Lung (tissue), 12 donors: ENCODE results near the gene JADE3. TPM values are rescaled to one million over a fixed set of nuclear protein-coding genes. Genes with fewer than 3 reads are reported as not detected.

ENCODE experiments used
- ATAC-seq: fragments of 200-7000 bp; cut with Tn5 transposase; one replicate; pipeline ENCODE4 v1.9.1; 2020; ENCODE audit warnings: moderate number of reproducible peaks; ENCODE audit not compliant: insufficient read depth, low FRiP score
- DNase-seq, 3 donors: peaks; one replicate each; pipeline ENCODE4 v3.0.0-alpha.2; 2013 to 2017
- H3K27ac ChIP-seq, 2 donors: one replicate each; pipeline ENCODE4 v1.5.1; 2013; ENCODE audit warnings: mild to moderate bottlenecking in 2 of 2, moderate library complexity in 2 of 2, control low read depth in 1 of 2, inconsistent platforms in 1 of 2, low read depth in 1 of 2, low read length in 1 of 2
- H3K27me3 ChIP-seq, 3 donors: one replicate each; pipeline ENCODE4 v1.5.1; 2013; ENCODE audit warnings: low read length in 2 of 3; ENCODE audit not compliant: control insufficient read depth in 3 of 3, insufficient read depth in 3 of 3
- H3K36me3 ChIP-seq, 4 donors: one replicate each; pipeline ENCODE4 v1.5.1; 2013; ENCODE audit warnings: low read length in 4 of 4, mild to moderate bottlenecking in 1 of 4, moderate library complexity in 1 of 4; ENCODE audit not compliant: control insufficient read depth in 4 of 4, insufficient read depth in 4 of 4
- H3K4me1 ChIP-seq, 5 donors: one replicate each; pipeline ENCODE4 v1.5.1; 2013; ENCODE audit warnings: low read length in 5 of 5, mild to moderate bottlenecking in 2 of 5, moderate library complexity in 1 of 5; ENCODE audit not compliant: control insufficient read depth in 5 of 5, insufficient read depth in 5 of 5
- H3K4me3 ChIP-seq: one replicate; pipeline ENCODE4 v1.5.1; 2013; ENCODE audit warnings: mild to moderate bottlenecking, control low read depth, moderate library complexity
- H3K9ac ChIP-seq, 2 donors: one replicate each; pipeline ENCODE4 v1.5.1; 2013; ENCODE audit warnings: low read length in 2 of 2, control low read depth in 1 of 2; ENCODE audit not compliant: insufficient read depth in 1 of 2
- H3K9me3 ChIP-seq, 4 donors: one replicate each; pipeline ENCODE4 v1.5.1; 2013; ENCODE audit warnings: low read length in 3 of 4, mild to moderate bottlenecking in 1 of 4, moderate library complexity in 1 of 4; ENCODE audit not compliant: control insufficient read depth in 4 of 4, insufficient read depth in 3 of 4
- WGBS, 2 donors: extraction: QIAGEN DNeasy Blood & Tissue Kit; methylation state at CpG; one replicate each; pipeline ENCODE4 v1.1.7; 2013; 5-methylcytosine and 5-hydroxymethylcytosine counted together
- polyA plus RNA-seq, 2 donors: library from polyadenylated mRNA; stranded (reverse); fragments of 200-250 nt; gene quantifications; one replicate each; pipeline ENCODE4 v1.2.1, GENCODE V29; 2013
- total RNA-seq, 2 donors: library from RNA; depleted of rRNA in 1 of 2; stranded (reverse); fragments of >200 nt in 1 of 2; gene quantifications; one replicate each; pipeline ENCODE4 v1.2.1, GENCODE V29; 2014 to 2021
- TF ChIP-seq, protein P1 (sequence below): IDR thresholded peaks from 2 replicates; pipeline ENCODE4 v1.5.1; 2012; ENCODE audit warnings: mild to moderate bottlenecking; ENCODE audit errors: control extremely low read depth, extremely low read depth
- donor health status: control.
- donor health status: control.
- donor health status: Bipolar disorder and iron deficiency.
- donor health status: healthy.
- donor health status: DM: yes; HTN: yes; CAD: no.

JADE3 gene
- total and polyA plus RNA-seq, 4 donors, result 2.9 to 13.9 (median 5.8) TPM

DNA sequence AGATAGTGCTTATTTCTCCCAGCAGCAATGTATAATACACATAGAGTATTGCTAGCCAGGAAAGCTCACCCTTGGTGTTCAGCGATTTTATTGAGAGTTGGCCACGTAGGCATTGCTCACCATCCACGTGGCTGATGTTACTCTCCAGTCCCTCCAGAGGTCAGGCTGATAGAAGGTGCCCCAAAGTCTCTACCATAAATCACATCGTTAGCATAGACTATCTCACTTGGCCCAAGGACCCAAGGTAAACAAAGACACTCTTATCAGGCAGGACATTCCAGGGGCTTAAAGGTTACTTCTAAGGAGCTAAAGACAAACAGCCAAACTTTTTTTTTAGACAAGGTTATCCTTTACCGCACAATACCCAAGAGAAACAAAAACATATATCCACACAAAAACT lies 135.8 kb downstream of the JADE3 start:
- DNase-seq, result no peak
- H3K9me3 ChIP-seq, result peaks cover 0 to 2% (median 0%) of the 10 kb centered on the region in 4 donors
- H3K27ac ChIP-seq, result no peak overlapping the region
- peaks cover 0 to 8% (median 0%) of the 10 kb centered on the region in 3 donors for H3K27me3 ChIP-seq
- no peaks in the 10 kb centered on the region for H3K36me3 ChIP-seq
- no peak for ATAC-seq
- no peak overlapping the region for H3K4me3 ChIP-seq
- WGBS, 2 donors, result 49 to 72% methylated on average over 5 of the region's 5 CpGs
- TF ChIP-seq, protein P1, sequence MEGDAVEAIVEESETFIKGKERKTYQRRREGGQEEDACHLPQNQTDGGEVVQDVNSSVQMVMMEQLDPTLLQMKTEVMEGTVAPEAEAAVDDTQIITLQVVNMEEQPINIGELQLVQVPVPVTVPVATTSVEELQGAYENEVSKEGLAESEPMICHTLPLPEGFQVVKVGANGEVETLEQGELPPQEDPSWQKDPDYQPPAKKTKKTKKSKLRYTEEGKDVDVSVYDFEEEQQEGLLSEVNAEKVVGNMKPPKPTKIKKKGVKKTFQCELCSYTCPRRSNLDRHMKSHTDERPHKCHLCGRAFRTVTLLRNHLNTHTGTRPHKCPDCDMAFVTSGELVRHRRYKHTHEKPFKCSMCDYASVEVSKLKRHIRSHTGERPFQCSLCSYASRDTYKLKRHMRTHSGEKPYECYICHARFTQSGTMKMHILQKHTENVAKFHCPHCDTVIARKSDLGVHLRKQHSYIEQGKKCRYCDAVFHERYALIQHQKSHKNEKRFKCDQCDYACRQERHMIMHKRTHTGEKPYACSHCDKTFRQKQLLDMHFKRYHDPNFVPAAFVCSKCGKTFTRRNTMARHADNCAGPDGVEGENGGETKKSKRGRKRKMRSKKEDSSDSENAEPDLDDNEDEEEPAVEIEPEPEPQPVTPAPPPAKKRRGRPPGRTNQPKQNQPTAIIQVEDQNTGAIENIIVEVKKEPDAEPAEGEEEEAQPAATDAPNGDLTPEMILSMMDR, result no peak
- H3K9ac ChIP-seq, result no peak overlapping the region
- H3K4me1 ChIP-seq, result no peaks in the 10 kb centered on the region

DNA sequence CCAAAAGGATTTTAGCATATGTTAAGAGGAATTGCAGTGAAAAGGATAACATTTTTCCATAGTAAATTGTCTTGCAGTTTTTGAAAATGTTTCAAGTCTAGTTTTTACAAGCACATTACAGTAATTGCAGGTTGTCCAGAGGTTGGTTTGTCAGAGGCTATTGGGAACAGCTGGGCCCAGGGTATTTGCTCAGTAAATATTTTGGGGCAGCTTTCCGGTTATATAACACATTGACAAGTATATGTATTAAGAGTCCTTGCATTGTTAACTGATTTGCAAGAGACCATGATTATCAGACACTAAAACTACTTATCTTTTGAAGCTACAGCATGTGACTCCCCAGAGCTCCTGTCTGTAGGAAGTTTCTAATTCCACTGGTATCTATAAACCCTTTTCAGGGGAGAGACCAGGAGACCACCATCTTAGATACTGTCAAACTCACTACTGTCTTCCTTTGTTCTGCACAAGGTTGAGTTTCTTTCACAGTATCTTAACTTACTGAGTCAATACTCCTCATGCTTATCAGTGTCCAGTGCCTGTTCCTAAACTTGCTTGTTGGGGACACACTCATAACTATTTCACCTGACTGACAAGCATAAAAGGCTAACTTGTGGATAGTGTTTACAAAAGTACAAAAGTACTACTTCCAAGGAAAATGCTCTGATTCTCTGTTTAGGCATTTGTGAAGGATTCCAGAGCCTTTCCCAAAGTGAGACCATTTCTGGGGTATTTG lies 147.1 kb downstream of the JADE3 start:
- Histone ChIP-seq H3K9ac (no peak overlapping the region), H3K27me3 (peaks cover 2 to 64% (median 33%) of the 10 kb centered on the region in 3 donors), H3K4me3 (no peak overlapping the region), H3K9me3 (no peaks in the 10 kb centered on the region), H3K27ac (no peak overlapping the region), H3K36me3 (no peaks in the 10 kb centered on the region), H3K4me1 (peaks cover 0 to 1% (median 0%) of the 10 kb centered on the region in 5 donors)
- 55 to 77% methylated on average over 1 of the region's 1 CpG for WGBS, 2 donors
- no peak for ATAC-seq
- TF ChIP-seq, protein P1, result no peak
- DNase-seq, result no peak

GRCh38 chrX:47060708-47061107 lies 148.5 kb downstream of the JADE3 start:
- WGBS, 2 donors, result 75 to 87% methylated on average over 2 of the region's 2 CpGs
- H3K36me3 ChIP-seq, result no peaks in the 10 kb centered on the region
- DNase-seq, result no peak
- no peak overlapping the region for H3K4me3 ChIP-seq
- no peaks in the 10 kb centered on the region for H3K9me3 ChIP-seq
- H3K27me3 ChIP-seq, result peaks cover 2 to 64% (median 32%) of the 10 kb centered on the region in 3 donors
- no peak overlapping the region for H3K27ac ChIP-seq
- H3K9ac ChIP-seq, result no peak overlapping the region
- TF ChIP-seq, protein P1, result no peak
- no peak for ATAC-seq
- H3K4me1 ChIP-seq, result peaks cover 0 to 1% (median 0%) of the 10 kb centered on the region in 5 donors
